ENCODE data around the gene TBL1Y.
"Not testable (repeated sequence)": the region's sequence is repeated elsewhere in the genome, so short reads cannot be mapped to it uniquely, and the experiment has no call there.

The TBL1Y gene

GRCh38 chrY:6910372-6911252 is at the start of gene TBL1Y:
Gene TBL1Y, plus strand, starts transcription at chrY:6910697. Its CDS starts 114,388 bp downstream, at chrY:7025085.
- no peak for DNase-seq

GRCh38 chrY:6894496-6894895 is 16.0 kb upstream of the TBL1Y start:
- no peak for DNase-seq

- no peak for DNase-seq
These were observed 15.3 kb upstream of the TBL1Y start for GRCh38 chrY:6895236-6895635.

- DNase-seq = not testable (repeated sequence)
These were observed 8.4 kb upstream of the TBL1Y start for GRCh38 chrY:6902116-6902515.

GRCh38 chrY:6907591-6907990 is 2.9 kb upstream of the TBL1Y start:
- no peak for DNase-seq

GRCh38 chrY:6908021-6908420 is 2.5 kb upstream of the TBL1Y start:
- DNase-seq = not testable (repeated sequence)

- no peak for DNase-seq
These were observed 1.4 kb upstream of the TBL1Y start for GRCh38 chrY:6909118-6909521.

GRCh38 chrY:6909856-6910255 is 641 bp upstream of the TBL1Y start:
- DNase-seq = no peak

- DNase-seq = no peak
These were observed 870 bp downstream of the TBL1Y start, which contains the start of gene AMELY for GRCh38 chrY:6911253-6911881. Gene AMELY, minus strand, starts transcription at chrY:6911752. Its CDS starts 39,144 bp downstream, at chrY:6872608.

- DNase-seq = no peak
These were observed 2.9 kb downstream of the TBL1Y start for GRCh38 chrY:6913362-6913761.

GRCh38 chrY:6921061-6921460 is 10.6 kb downstream of the TBL1Y start:
- no peak for DNase-seq

- DNase-seq = no peak
These were observed 17.8 kb downstream of the TBL1Y start for GRCh38 chrY:6928265-6928664.

- no peak for DNase-seq
These were observed 18.7 kb downstream of the TBL1Y start for GRCh38 chrY:6929237-6929636.

- DNase-seq = no peak
These were observed 21.4 kb downstream of the TBL1Y start for GRCh38 chrY:6931779-6932396.

- no peak for DNase-seq
These were observed 25.0 kb downstream of the TBL1Y start for GRCh38 chrY:6935497-6935896.

GRCh38 chrY:6947695-6948094 is 37.2 kb downstream of the TBL1Y start:
- DNase-seq = no peak

- DNase-seq = no peak
These were observed 37.9 kb downstream of the TBL1Y start for GRCh38 chrY:6948378-6948777.

GRCh38 chrY:6949947-6950346 is 39.5 kb downstream of the TBL1Y start:
- DNase-seq = no peak

GRCh38 chrY:6964732-6965131 is 54.2 kb downstream of the TBL1Y start:
- no peak for DNase-seq

- DNase-seq = no peak
These were observed 56.0 kb downstream of the TBL1Y start for GRCh38 chrY:6966521-6966920.

GRCh38 chrY:6967736-6968135 is 57.2 kb downstream of the TBL1Y start:
- no peak for DNase-seq

GRCh38 chrY:6968191-6968590 is 57.7 kb downstream of the TBL1Y start:
- no peak for DNase-seq

GRCh38 chrY:6972271-6972887 is 61.9 kb downstream of the TBL1Y start:
- DNase-seq = no peak

Measured in activated CD4-positive, alpha-beta T cell treated with anti-CD3 and anti-CD28 coated beads, Interleukin-2, amount 50 U/mL, for 16 hours (primary cell).